Measurements from ENCODE around the gene MUC13.

Gene MUC13, protein sequence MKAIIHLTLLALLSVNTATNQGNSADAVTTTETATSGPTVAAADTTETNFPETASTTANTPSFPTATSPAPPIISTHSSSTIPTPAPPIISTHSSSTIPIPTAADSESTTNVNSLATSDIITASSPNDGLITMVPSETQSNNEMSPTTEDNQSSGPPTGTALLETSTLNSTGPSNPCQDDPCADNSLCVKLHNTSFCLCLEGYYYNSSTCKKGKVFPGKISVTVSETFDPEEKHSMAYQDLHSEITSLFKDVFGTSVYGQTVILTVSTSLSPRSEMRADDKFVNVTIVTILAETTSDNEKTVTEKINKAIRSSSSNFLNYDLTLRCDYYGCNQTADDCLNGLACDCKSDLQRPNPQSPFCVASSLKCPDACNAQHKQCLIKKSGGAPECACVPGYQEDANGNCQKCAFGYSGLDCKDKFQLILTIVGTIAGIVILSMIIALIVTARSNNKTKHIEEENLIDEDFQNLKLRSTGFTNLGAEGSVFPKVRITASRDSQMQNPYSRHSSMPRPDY

DNA sequence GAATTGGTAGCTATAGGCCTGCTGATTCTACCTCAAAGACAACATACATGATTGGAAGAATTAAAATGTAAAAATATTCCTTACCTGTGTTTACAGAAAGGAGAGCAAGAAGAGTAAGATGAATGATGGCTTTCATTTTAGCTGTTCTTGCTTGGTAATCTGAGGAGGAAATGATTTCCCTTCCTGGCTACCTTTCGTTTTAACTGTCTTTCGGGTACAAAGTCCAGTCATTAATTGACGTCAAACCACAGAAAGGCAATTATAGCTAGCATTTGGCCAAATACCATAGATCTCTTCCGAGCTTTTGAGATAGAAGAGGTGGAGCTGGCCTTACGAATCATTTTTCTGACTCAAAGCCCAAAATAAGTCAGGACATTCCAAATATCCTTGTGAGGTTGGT, at the start of gene MUC13:
Gene MUC13 (minus strand): TSS at position 175 of the 400 bp plus-strand sequence. CDS start 39 bp downstream, at position 136.
- no peak for TF ChIP-seq TAF1 (IDR thresholded peaks at IDR 0.05; ENCODE audit: low read depth)
- no peak for TF ChIP-seq MAX (IDR thresholded peaks at IDR 0.05)
- TF ChIP-seq REST (IDR thresholded peaks at IDR 0.05; ENCODE audit: low read depth): no peak
- TF ChIP-seq FOXM1 (IDR thresholded peaks at IDR 0.05; ENCODE audit: borderline replicate concordance, low read depth): no peak
- no peak for TF ChIP-seq RAD21 (IDR thresholded peaks at IDR 0.05; ENCODE audit: low read depth)
- no peak for TF ChIP-seq YY1 (IDR thresholded peaks at IDR 0.05; ENCODE audit: low read depth)
- TF ChIP-seq ZBTB7A (IDR thresholded peaks at IDR 0.05; ENCODE audit: low read depth): no peak
- TF ChIP-seq TEAD4 (IDR thresholded peaks at IDR 0.05): no peak
- TF ChIP-seq CEBPB (IDR thresholded peaks at IDR 0.05): no peak
- no peak for TF ChIP-seq EP300 (IDR thresholded peaks at IDR 0.05; ENCODE audit: borderline replicate concordance)
- no peak for TF ChIP-seq NFIC (IDR thresholded peaks at IDR 0.05)
- no peak for TF ChIP-seq CREB1 (IDR thresholded peaks at IDR 0.05; ENCODE audit: low read depth)
- TF ChIP-seq USF1 (IDR thresholded peaks at IDR 0.05): no peak
- no peak for TF ChIP-seq EGR1 (IDR thresholded peaks at IDR 0.05)
- no peak for TF ChIP-seq TCF12 (IDR thresholded peaks at IDR 0.05; ENCODE audit: low read depth)

- no peak for TF ChIP-seq MAX (IDR thresholded peaks at IDR 0.05)
- TF ChIP-seq CEBPB (IDR thresholded peaks at IDR 0.05): no peak
- TF ChIP-seq CREB1 (IDR thresholded peaks at IDR 0.05; ENCODE audit: low read depth): no peak
- TF ChIP-seq TCF12 (IDR thresholded peaks at IDR 0.05; ENCODE audit: low read depth): no peak
- TF ChIP-seq REST (IDR thresholded peaks at IDR 0.05; ENCODE audit: low read depth): no peak
- TF ChIP-seq TEAD4 (IDR thresholded peaks at IDR 0.05): no peak
- no peak for TF ChIP-seq ZBTB7A (IDR thresholded peaks at IDR 0.05; ENCODE audit: low read depth)
- no peak for TF ChIP-seq NFIC (IDR thresholded peaks at IDR 0.05)
- no peak for TF ChIP-seq YY1 (IDR thresholded peaks at IDR 0.05; ENCODE audit: low read depth)
- no peak for TF ChIP-seq TAF1 (IDR thresholded peaks at IDR 0.05; ENCODE audit: low read depth)
- TF ChIP-seq FOXM1 (IDR thresholded peaks at IDR 0.05; ENCODE audit: borderline replicate concordance, low read depth): no peak
- TF ChIP-seq RAD21 (IDR thresholded peaks at IDR 0.05; ENCODE audit: low read depth): no peak
- no peak for TF ChIP-seq USF1 (IDR thresholded peaks at IDR 0.05)
- no peak for TF ChIP-seq EP300 (IDR thresholded peaks at IDR 0.05; ENCODE audit: borderline replicate concordance)
- no peak for TF ChIP-seq EGR1 (IDR thresholded peaks at IDR 0.05)
These were observed 48.3 kb upstream of the MUC13 start for GRCh38 chr3:124982855-124983254.

DNA sequence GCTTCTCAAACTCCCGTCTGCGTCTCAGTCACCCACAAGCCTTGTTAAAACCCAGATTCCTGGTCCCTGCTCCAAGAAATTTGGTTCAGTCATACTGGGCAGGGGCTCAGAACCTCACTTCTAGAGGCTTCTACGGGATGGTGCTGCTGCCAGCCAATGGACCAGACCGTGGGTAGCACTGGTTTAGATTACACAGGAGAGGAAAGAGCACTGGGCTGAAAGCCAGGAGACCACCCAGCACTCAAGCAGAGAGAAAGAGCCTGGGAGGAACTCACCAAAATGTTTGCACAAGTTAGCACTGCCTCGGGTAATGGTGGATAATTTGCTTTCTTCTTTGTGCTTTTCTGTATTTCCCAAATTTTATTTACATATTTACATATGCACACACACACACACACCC, 46.9 kb upstream of the MUC13 start:
- TF ChIP-seq NFIC (IDR thresholded peaks at IDR 0.05): no peak
- TF ChIP-seq CREB1 (IDR thresholded peaks at IDR 0.05; ENCODE audit: low read depth): no peak
- TF ChIP-seq TEAD4 (IDR thresholded peaks at IDR 0.05): no peak
- TF ChIP-seq ZBTB7A (IDR thresholded peaks at IDR 0.05; ENCODE audit: low read depth): no peak
- no peak for TF ChIP-seq EP300 (IDR thresholded peaks at IDR 0.05; ENCODE audit: borderline replicate concordance)
- TF ChIP-seq USF1 (IDR thresholded peaks at IDR 0.05): no peak
- TF ChIP-seq TCF12 (IDR thresholded peaks at IDR 0.05; ENCODE audit: low read depth): no peak
- no peak for TF ChIP-seq REST (IDR thresholded peaks at IDR 0.05; ENCODE audit: low read depth)

All from Ishikawa (cell line).